HG03565 (cell line): ENCODE measurements around the gene PIGW.
A peak's percentile ranks its signal among the peaks of the same experiment; 100 is the strongest.
"Not testable (repeated sequence)": the region's sequence is repeated elsewhere in the genome, so short reads cannot be mapped to it uniquely, and the experiment has no call there.

Experiments
- ATAC-seq: cut with Tn5 transposase; IDR thresholded peaks from one replicate; pipeline ENCODE4 v1.9.1; 2021; ENCODE audit warnings: mild to moderate bottlenecking, moderate library complexity; ENCODE audit not compliant: unreplicated experiment

PIGW gene

DNA sequence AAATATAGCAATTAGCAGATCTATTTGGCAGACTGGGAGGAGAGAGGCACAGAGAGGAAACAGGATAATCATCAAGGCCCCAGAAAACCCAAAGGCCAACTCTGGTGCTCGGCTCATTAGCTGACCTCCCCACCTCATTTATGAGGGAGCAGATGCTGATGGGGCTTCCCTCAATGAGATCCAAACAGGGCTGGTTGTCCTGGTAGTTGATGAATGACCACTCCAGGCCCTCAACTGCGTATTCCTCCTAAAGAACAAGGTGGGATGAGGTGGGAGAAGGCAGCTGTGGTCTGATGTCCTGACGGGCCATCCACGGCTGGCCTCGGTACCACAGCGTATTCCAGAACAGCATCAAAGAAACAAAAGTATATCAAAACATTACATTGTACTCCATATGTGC lies 27.5 kb upstream of the PIGW start:
- no peak for ATAC-seq

DNA sequence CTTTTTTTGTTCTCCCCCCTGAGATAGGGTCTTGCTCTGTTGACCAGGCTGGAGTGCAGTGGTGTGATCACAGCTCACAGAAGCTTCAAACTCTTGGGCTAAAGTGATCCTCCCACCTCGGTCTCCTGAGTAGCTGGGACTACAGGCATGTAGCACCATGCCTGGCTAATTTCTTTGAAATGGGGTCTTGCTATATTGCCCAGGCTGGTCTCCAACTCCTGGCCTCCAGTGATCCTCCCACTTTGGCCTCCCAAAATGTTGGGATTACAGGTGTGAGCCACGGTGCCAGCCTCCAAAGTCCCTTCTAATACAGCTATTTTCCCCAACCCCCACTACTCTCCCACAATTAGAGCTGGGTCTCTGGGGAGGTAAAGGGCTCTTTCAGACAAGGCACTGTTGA lies 26.3 kb upstream of the PIGW start:
- ATAC-seq: not testable (repeated sequence)

DNA sequence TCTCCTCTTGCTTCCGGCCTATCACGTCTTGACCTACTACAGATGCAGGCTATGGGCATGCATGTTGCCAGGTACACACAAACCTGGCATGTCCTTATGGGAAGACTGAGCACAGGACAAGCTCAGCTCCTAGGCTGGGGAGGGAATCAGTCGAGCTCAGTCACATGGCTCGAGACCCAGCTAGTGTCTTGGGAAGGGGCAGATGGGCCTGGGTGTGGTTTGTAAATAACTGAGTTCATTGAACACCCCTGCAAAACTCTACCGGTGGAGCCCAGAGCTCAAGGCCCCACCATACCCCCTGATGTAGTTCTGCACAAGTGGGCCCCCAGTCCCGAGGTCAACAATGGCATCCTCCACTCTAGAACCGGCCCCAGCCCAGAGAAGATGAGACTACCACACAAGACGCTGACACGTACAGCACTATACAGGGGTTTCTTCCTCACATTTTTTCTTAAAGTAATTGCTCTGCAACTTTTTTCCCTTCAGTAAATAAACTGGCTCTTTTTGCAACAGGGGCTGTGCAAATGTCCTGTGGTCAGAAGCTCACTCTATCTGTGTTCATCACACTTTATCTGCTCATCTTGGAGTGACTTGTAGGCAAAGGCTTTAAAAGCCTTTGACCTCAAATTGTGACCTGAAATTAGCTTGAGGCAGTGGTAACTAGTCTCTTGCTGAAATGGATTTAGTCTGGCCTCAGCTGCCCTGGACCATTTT lies 25.4 kb upstream of the PIGW start:
- no peak for ATAC-seq

DNA sequence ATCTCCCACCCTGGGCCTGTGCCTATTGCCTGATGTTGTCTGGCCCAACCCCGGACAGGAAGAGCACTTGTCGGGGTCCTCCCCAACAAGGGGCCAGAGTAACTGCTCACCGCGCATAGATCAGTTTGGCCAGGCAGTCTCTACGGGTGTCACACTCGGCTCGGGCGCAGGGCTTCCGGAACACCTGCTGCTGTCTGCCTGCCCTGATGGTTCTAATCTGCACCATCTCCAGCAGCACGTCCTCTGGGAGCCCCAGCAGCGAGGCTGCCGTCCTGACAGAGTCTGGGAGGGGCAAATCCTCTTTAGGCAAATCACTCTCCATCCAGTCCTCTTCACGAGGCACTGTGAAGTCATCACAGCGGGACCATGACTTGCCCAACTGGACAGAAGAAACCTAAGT lies 24.2 kb upstream of the PIGW start:
- ATAC-seq: no peak

DNA sequence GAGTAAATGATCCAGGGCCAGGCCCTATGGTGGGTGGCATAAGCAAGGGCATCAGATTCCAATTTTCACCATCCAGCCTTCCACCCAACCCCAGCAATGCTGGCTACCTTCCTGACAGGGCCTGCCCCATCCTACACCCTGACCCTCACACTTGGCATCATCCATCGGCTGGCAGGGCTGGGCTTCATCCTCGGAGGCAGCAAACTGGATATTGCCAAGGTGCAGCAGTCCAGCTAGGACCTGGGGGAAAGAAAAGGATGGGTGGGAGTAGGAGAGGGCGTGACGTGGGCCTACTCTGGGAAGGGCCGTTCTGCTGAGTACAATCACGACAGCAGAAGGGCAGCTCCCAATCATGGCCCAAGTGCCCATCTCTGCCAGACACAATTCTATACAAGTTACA lies 23.6 kb upstream of the PIGW start:
- no peak for ATAC-seq

GRCh38 chr17:36512641-36513040 lies 22.1 kb upstream of the PIGW start:
- no peak for ATAC-seq

DNA sequence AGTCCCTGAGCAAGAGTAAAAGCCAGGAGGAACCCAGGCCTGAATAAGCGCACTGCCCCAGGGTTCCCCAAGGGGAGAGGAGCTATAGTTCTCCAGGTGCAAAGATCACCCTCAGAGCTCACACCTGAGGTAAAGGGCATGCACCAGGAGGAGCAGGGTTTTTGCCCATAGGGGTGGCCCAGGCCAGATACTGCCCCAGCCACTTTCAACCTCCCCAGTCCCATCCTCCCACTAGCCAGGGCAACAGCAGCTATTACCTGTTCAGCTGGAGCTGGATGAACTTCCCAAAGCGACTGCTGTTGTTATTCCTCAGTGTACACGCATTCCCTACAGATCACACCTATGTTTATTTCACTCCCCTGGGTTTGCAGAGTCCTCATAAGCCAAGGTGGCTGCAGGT lies 19.9 kb upstream of the PIGW start:
- ATAC-seq: no peak

GRCh38 chr17:36515837-36516236 lies 18.9 kb upstream of the PIGW start:
- ATAC-seq: no peak

- ATAC-seq: no peak
These were observed 11.7 kb upstream of the PIGW start for GRCh38 chr17:36523113-36523512.

DNA sequence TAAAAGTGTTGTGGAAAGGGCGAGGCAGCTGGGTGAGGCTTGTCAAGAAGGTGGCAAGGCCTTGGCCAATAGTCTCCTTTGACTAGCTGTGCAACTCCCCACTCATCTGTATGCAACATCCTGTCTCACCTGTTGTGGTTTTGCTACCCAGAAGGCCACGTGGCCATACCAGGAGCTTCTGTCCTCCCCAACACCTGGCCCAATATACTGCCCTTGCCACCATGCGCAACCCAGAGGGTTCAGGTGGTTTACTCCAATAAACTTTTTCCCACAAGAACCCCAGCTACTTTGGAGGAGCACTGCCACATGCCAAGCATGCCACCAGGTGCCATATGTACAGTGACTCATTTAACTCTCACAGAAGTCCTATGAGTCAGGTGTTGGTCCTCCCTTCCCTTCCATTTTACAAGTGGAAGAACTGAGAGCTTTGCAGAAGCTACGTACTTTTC lies 10.3 kb upstream of the PIGW start:
- no peak for ATAC-seq

DNA sequence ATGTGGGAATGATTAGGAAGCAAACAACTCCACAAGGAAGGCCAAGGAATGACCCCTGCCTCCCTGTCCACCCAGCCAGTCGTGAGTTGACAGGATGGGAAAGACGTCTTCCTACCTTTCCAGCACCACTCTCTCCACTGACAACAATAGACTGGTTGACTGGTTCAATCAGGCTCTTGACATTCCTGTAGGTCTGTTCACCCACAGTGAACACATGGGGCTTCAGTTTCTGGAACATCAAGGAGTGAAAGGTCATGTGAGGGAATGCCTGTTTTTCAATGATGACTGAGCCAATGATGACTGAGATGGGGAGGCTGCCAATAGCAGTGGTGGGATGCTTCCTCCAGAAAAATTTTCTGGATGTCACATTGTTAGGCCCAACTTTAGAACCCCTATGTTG lies 9.7 kb upstream of the PIGW start:
- ATAC-seq: no peak

GRCh38 chr17:36525888-36526287 lies 8.9 kb upstream of the PIGW start:
- ATAC-seq: no peak

DNA sequence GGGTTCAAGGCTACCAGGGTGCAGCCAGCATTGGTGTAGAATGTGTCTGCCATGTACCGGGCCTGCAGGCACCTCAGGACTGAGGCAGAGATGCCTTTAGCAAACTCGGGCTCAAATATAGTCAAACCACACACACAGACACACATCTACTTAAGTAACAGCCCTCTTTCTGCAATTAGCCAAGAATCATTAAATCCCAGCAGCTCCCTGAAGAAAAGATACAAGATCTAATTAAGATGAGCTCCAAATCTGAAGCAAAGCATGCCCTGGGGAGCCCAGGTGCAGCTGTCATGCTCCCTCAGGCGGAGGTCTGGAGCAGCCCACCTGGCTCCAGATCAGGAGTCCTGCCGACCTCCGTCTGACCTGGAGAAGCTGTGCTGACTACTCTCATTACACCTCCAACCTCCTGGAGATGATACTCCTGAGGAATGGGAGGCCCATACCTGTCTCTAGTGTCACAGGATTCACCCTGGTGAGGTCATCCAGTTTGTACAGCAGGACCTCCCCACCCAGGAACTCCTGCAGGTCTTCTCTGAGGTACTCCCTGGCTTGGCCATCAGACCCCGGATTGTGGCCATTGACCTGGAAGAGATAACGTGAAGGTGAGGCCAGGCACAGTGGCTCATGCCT lies 7.1 kb upstream of the PIGW start:
- ATAC-seq: no peak

GRCh38 chr17:36529121-36529520 lies 5.7 kb upstream of the PIGW start:
- ATAC-seq: no peak

DNA sequence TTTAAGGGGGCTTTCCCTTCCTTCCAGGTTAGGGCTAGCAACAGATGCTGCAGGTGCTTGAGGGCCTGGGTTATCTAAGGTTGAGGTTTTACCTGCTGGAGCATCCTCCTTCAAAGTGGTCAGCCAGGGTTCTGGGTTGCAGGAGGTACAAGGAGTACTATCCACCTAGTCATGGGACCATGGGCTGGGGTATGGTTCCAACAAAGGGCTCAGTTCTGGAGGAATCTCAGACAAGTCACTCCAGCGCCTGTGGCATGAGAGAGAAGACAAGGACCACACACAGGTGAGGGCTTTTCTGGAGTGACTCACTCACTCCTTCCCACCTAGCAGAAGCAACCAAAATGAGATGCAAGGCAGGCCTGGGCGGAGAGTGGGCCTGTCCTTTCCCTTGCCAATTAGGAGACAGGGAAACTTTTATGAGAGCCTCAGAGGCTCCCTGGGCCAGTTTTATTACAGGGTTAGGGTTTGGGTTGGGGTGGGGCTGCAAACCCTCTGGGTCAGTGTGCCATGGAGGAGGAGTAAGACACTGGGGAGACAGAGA lies 2.3 kb upstream of the PIGW start:
- ATAC-seq: no peak

DNA sequence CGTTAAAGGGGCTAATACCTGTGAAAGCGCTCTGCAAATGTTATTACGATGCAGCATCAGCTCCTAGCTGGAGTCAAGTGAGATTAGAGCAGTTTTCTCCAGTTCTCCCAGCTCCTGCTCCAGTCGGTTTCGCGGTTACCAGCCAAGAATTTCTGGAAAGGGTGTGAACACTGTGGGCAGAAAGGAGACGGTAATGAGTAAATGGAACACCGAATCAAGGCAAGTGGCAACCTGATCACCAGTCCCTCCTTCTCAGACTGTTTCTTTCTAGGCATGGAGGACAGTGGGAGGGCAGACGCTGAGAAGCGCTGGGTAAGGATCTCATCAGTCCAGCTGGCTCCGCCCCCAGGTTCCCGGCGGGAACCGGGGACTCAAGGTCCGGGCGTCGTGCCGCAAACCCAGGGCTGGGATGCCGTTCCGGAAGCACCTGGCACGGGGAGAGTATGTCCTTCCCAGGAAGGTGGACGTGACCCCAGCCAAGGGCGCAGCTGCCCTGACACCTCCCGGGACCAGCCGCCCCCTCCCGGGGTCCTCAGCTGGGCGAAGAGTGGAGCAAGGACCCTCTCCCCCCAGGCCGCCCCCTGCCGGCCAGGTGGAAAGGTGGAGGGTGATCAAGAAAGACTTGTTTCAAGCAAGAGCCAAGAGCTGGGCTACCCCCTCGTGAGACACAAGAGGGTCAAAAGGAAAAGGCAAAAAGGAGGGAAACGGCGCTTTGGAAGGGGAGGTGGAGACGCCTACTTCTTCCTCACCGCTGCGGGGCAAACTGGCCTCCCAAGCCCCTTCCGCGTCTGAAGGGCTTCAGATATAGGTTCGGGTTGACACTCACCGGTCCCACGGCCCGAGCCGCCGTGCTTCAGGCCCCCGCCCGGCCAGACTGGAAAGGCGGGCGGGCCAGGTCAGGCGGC lies 600 bp upstream of the PIGW start:
- ATAC-seq: no peak

GRCh38 chr17:36535669-36536081 lies 888 bp downstream of the PIGW start:
- no peak for ATAC-seq

DNA sequence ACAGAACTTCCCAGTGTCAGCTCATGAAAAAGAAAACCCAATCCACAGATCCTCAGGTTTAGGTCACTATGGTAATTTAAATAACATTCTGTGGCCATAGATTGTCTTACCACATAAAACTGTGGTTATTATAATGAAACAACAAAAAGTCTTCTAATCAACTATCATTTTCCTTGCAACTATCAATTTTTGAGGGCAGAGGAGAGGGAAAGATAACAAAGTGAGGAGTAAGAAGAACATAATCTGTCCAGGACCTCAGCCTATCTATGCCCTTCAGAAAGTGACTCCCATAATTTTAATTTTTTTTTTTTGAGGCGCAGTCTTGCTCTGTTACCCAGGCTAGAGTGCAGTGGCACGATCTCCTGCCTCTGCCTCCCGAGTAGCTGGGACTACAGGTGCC lies 5.9 kb downstream of the PIGW start:
- ATAC-seq: no peak

- ATAC-seq: no peak
These were observed 8.0 kb downstream of the PIGW start for GRCh38 chr17:36542755-36543154.

- ATAC-seq: peak; percentile 17
These were observed 9.2 kb downstream of the PIGW start for GRCh38 chr17:36544044-36544306.

DNA sequence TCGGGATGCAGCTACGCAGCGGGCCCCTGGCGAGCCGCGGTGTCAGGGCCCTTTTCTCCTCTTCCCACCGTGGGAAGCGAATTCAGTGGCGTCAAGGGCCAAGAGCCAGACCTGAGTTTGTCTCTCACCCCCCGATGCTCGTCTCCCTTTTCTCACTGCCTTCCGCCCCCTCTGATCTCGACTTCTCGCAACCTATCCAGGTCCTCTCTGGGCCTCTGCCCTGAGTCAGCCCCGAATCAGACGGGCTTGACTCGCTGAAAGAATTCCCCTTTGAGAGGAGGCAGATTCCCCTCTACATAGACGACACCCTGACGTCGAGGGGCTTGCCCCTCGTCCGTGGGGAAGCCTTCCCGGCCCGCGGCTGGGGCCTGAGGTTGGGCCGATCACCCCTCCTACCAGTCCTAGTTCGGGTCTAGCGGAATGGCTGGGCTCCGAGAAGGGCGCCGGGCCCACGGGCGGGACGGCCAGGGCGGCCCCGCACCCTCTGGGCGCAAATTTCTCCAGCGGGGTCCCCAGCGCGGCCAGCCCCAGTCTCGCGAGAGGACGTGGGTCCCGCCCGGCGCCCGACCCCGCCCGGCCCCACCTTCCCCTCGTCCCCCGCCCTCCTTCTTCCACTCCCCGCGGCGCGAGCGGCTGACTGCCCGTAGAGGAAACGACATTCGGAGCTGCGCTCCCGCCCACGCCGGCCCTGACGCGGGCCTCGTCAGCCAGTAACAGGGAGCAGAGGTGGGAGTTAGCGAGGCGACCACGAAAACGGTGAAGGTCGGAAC lies 9.7 kb downstream of the PIGW start, which contains the start of gene GGNBP2:
TSS of gene GGNBP2 (plus strand) at position 613 of the 770 bp plus-strand sequence. CDS start 806 bp downstream, outside the sequence.
- ATAC-seq: peak; percentile 38
